ENCODE results near the gene DHX58.

DNA sequence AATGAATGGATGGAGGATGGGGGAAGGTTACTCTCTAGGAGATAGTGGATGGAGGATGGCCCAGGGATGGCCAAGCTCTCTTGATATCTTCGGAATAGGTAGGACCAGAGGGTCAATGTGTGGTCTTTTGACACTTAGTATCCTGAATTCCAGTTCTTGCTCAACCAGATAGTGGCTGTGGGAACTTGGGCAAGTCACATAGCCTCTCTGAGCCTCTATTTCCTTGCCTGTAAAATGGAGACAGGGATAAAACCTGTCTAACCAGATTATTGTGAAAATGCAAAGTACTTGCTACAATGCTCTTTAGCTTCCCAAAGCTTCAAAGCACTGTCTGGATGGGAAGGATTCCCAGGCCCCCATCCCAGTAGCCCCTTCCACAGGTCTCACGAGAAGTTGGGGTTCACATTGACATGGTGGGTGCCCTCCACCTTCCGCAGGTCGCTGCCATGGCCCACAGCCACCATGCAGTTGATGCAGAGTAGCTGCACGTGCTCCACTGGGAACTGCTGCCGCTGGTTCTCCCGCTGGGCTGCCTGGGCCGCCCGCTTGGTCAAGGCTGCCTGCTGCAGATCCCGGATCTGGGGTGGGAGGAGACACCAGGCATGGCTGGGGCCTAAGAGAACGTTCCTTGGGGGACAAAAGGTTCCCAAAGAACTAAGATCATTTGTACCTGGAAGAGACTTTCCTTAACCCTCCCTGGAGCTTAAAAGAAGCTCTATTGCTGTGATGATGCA lies 9.1 kb downstream of the DHX58 start:
- TF ChIP-seq CTCF (IDR thresholded peaks at IDR 0.05; ENCODE audit: insufficient read depth, low read length), result no peak
- no peak for TF ChIP-seq GABPA (IDR thresholded peaks at IDR 0.05; ENCODE audit: low read depth)

Measured in HL-60 (cell line).